ENCODE measurements around the gene WDR7. TPM values are rescaled to one million over a fixed set of nuclear protein-coding genes. Genes with fewer than 3 reads are reported as not detected.

WDR7 gene
- total RNA-seq, 1 donor from 2014 or later: 13.5 TPM

DNA sequence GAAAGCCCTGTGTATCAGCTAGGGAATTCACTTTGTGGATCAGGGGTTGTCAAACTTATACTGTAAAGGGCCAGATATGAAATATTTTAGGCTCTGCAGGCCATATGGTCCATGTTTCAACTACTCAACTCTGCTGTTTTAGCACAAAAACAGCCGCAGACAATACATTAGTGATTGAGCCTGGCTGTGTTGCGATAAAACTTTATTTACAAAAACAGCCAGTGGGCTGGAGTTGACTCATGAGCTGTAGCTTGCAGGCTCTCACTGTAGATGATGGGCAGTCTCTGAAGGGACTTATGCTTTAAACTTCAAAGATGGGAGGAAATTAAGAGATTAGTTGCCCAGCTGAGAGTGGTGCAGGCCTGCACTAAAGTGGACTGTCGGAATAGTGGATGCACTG, 33.1 kb downstream of the WDR7 start:
- Histone ChIP-seq H3K36me3 (peaks cover 12 to 34% of the 10 kb centered on the region in 2 donors), H3K27me3 (no peaks in the 10 kb centered on the region), H3K4me1 (no peaks in the 10 kb centered on the region), H3K9me3 (no peaks in the 10 kb centered on the region), H3K4me3 (no peak overlapping the region), H3K27ac (no peak overlapping the region)
- intact Hi-C loops (cut with DNase I): no loop called here
- TF ChIP-seq, protein P1, sequence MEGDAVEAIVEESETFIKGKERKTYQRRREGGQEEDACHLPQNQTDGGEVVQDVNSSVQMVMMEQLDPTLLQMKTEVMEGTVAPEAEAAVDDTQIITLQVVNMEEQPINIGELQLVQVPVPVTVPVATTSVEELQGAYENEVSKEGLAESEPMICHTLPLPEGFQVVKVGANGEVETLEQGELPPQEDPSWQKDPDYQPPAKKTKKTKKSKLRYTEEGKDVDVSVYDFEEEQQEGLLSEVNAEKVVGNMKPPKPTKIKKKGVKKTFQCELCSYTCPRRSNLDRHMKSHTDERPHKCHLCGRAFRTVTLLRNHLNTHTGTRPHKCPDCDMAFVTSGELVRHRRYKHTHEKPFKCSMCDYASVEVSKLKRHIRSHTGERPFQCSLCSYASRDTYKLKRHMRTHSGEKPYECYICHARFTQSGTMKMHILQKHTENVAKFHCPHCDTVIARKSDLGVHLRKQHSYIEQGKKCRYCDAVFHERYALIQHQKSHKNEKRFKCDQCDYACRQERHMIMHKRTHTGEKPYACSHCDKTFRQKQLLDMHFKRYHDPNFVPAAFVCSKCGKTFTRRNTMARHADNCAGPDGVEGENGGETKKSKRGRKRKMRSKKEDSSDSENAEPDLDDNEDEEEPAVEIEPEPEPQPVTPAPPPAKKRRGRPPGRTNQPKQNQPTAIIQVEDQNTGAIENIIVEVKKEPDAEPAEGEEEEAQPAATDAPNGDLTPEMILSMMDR (IDR thresholded peaks at IDR 0.05): no peak
- DNase-seq (ENCODE audit: low spot score in 2 of 2): no peak

GRCh38 chr18:56691530-56691929, 40.4 kb downstream of the WDR7 start:
- Histone ChIP-seq H3K9me3 (no peaks in the 10 kb centered on the region), H3K36me3 (peaks cover 15 to 49% of the 10 kb centered on the region in 2 donors), H3K27me3 (no peaks in the 10 kb centered on the region), H3K4me3 (no peak overlapping the region), H3K27ac (no peak overlapping the region), H3K4me1 (no peaks in the 10 kb centered on the region)
- DNase-seq (ENCODE audit: low spot score in 2 of 2): no peak
- TF ChIP-seq, protein P1 (IDR thresholded peaks at IDR 0.05): no peak
- intact Hi-C loops (cut with DNase I): no loop called here

DNA sequence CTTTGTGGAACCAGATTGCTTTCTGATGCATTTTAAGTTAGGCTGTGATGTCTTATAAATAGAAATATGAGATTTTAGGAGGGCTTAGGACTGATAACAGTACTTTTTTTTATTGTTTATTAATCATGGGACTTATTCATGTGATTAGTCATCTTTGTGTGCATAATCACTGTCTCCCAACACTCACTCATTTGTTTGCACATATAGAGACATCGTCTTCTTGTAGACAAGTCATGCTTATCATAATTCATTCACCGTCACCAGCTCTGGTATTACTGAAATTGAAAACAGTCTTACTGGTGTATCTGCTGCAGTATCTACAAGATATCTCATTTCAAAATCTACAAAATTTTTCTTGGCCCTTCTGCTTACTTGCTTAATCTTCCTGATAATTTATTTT, 45.8 kb downstream of the WDR7 start:
- TF ChIP-seq, protein P1 (IDR thresholded peaks at IDR 0.05): no peak
- Histone ChIP-seq H3K27me3 (no peaks in the 10 kb centered on the region), H3K4me3 (no peak overlapping the region), H3K27ac (no peak overlapping the region), H3K4me1 (no peaks in the 10 kb centered on the region), H3K36me3 (peaks cover 3 to 24% of the 10 kb centered on the region in 2 donors), H3K9me3 (no peaks in the 10 kb centered on the region)
- intact Hi-C loops (cut with DNase I): no loop called here
- DNase-seq (ENCODE audit: low spot score in 2 of 2): no peak

DNA sequence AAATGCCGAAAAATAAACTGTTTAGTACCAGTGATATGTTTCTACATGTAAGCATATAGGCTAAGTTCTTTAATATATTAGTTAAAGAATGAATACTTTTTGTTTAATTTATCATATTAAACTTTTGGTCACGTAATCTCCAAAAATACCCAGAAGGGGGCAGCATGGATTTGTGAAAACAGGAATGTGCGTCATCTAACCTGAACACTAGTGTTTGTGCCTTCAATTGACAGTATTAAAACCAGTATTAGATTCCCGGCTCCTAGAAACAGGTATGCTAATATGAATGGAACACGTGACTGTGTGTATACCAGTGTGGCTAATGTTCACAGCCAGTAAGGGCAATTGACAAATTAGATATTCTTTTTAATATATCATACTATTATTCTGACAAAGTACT, 51.8 kb downstream of the WDR7 start:
- no peaks in the 10 kb centered on the region for H3K36me3 ChIP-seq
- no peaks in the 10 kb centered on the region for H3K27me3 ChIP-seq
- no peak overlapping the region for H3K4me3 ChIP-seq
- intact Hi-C loops (cut with DNase I): no loop called here
- DNase-seq (ENCODE audit: low spot score in 2 of 2): no peak
- H3K27ac ChIP-seq: no peak overlapping the region
- no peaks in the 10 kb centered on the region for H3K4me1 ChIP-seq
- no peaks in the 10 kb centered on the region for H3K9me3 ChIP-seq
- TF ChIP-seq, protein P1 (IDR thresholded peaks at IDR 0.05): peak in 2 of 3 experiments; percentile 6 to 30

GRCh38 chr18:56709463-56709862, 58.3 kb downstream of the WDR7 start:
- TF ChIP-seq, protein P1 (IDR thresholded peaks at IDR 0.05): no peak
- intact Hi-C loops (cut with DNase I): no loop called here
- Histone ChIP-seq H3K36me3 (no peaks in the 10 kb centered on the region), H3K9me3 (no peaks in the 10 kb centered on the region), H3K4me3 (no peak overlapping the region), H3K27me3 (no peaks in the 10 kb centered on the region), H3K27ac (no peak overlapping the region), H3K4me1 (no peaks in the 10 kb centered on the region)
- DNase-seq (ENCODE audit: low spot score in 2 of 2): no peak

Data from ascending aorta (tissue), 2 donors.